H1 (cell line): ENCODE results near the gene COQ2. TPM values are rescaled to one million over a fixed set of nuclear protein-coding genes. Genes with fewer than 3 reads are reported as not detected.

ENCODE experiments used
- CTCF ChIA-PET: fragments of 300-600 bp; sonication (Branson Sonifier 250); formaldehyde crosslinking; loops from one replicate; lab custom pipeline; 2021; ENCODE audit not compliant: partially characterized antibody; lab: Charles Lee
- POLR2A ChIA-PET: fragments of 300-600 bp; sonication (Branson Sonifier 250); formaldehyde crosslinking; loops from one replicate; lab custom pipeline; 2021; ENCODE audit warnings: inconsistent platforms; ENCODE audit not compliant: partially characterized antibody; lab: Charles Lee
- DNase-seq, 2 experiments: peaks; one replicate each; pipeline versions ENCODE4 v3.0.0 to v3.0.0-alpha.2; 2010 to 2022; ENCODE audit warnings: low spot score in 2 of 2, low read depth in 1 of 2, mixed read lengths in 1 of 2
- FAIRE-seq: peaks from 2 replicates; lab custom pipeline; 2011; peaks lifted over from hg19 to GRCh38; lab: Jason Lieb, UNC
- H2AFZ ChIP-seq: 2 replicates; pipeline ENCODE4 v1.8.1; 2012; ENCODE audit warnings: low read length, inconsistent platforms
- H2AK5ac ChIP-seq: 2 replicates; pipeline ENCODE4 v1.6.1; 2013; ENCODE audit warnings: low read depth, low read length
- H2BK120ac ChIP-seq: replicated peaks from 2 replicates; pipeline ENCODE3; 2013; ENCODE audit warnings: low read depth, low read length, inconsistent platforms
- H2BK12ac ChIP-seq: 2 replicates; pipeline ENCODE4 v1.6.1; 2013; ENCODE audit warnings: low read depth, low read length
- H2BK15ac ChIP-seq: 2 replicates; pipeline ENCODE4 v1.6.1; 2013; ENCODE audit warnings: low read length
- H2BK20ac ChIP-seq: 2 replicates; pipeline ENCODE4 v1.6.1; 2013; ENCODE audit warnings: low read length
- H2BK5ac ChIP-seq: 2 replicates; pipeline ENCODE4 v1.6.1; 2013; ENCODE audit warnings: low read depth, low read length
- H3K14ac ChIP-seq: 2 replicates; pipeline ENCODE4 v1.6.1; 2013; ENCODE audit warnings: inconsistent platforms; ENCODE audit not compliant: insufficient read length
- H3K18ac ChIP-seq: 2 replicates; pipeline ENCODE4 v1.6.1; 2013; ENCODE audit warnings: low read length; ENCODE audit errors: extremely low read depth
- H3K23ac ChIP-seq: 2 replicates; pipeline ENCODE4 v1.6.1; 2013; ENCODE audit warnings: inconsistent platforms; ENCODE audit not compliant: insufficient read length
- H3K23me2 ChIP-seq: 2 replicates; pipeline ENCODE4 v1.6.1; 2013; ENCODE audit warnings: low read depth, low read length
- H3K27ac ChIP-seq: 2 replicates; pipeline ENCODE4 v1.6.1; 2011; ENCODE audit warnings: low read depth, low read length, inconsistent platforms
- H3K27me3 ChIP-seq, 4 experiments: replicated peaks in 1 of 4; 1 replicate in 1 of 4; 2 replicates in 3 of 4; pipeline versions ENCODE4 v1.6.1 to v1.8.1; 2011 to 2013; ENCODE audit warnings: low read length in 3 of 4, mild to moderate bottlenecking in 3 of 4, inconsistent platforms in 2 of 4, mixed read lengths in 2 of 4, moderate library complexity in 1 of 4; ENCODE audit not compliant: control insufficient read depth in 3 of 4, insufficient read depth in 3 of 4; ENCODE audit errors: extremely low read depth in 1 of 4
- H3K36me3 ChIP-seq, 4 experiments: 2 replicates each; pipeline versions ENCODE4 v1.6.1 to v1.8.1; 2011 to 2013; ENCODE audit warnings: mild to moderate bottlenecking in 4 of 4, low read length in 3 of 4, moderate library complexity in 2 of 4, control low read depth in 1 of 4, inconsistent platforms in 1 of 4; ENCODE audit not compliant: insufficient read depth in 4 of 4, control insufficient read depth in 2 of 4
- H3K4ac ChIP-seq: replicated peaks from 2 replicates; pipeline ENCODE3; 2013; ENCODE audit warnings: low read length, low read depth, mixed read lengths, inconsistent platforms; ENCODE audit not compliant: insufficient read length
- H3K4me1 ChIP-seq, 4 experiments: replicated peaks in 1 of 4; 1 replicate in 1 of 4; 2 replicates in 3 of 4; pipeline versions ENCODE4 v1.6.1 to v1.8.1; 2011 to 2013; ENCODE audit warnings: low read length in 3 of 4, inconsistent platforms in 2 of 4, mixed read lengths in 1 of 4; ENCODE audit not compliant: insufficient read depth in 4 of 4, control insufficient read depth in 3 of 4
- H3K4me2 ChIP-seq, 2 experiments: 2 replicates each; pipeline versions ENCODE4 v1.6.1 to v1.8.1; 2011 to 2013; ENCODE audit warnings: low read depth in 2 of 2, low read length in 2 of 2, control low read depth in 1 of 2, inconsistent platforms in 1 of 2, mild to moderate bottlenecking in 1 of 2; ENCODE audit not compliant: insufficient read depth in 1 of 2
- H3K4me3 ChIP-seq, 4 experiments: fragments of 200-600, 300-600 bp in 1 of 4; sonication (generic), shearing (Covaris generic), sonication (Bioruptor Twin) in 1 of 4; 2 replicates each; pipeline versions ENCODE4 v1.5.1 to v1.8.1; 2011 to 2016; ENCODE audit warnings: low read length in 4 of 4, low read depth in 3 of 4, control low read depth in 2 of 4, inconsistent platforms in 2 of 4, mild to moderate bottlenecking in 2 of 4, mixed read lengths in 1 of 4, moderate library complexity in 1 of 4; ENCODE audit not compliant: insufficient read depth in 2 of 4; ENCODE audit errors: extremely low read depth in 1 of 4
- H3K56ac ChIP-seq: replicated peaks from 2 replicates; pipeline ENCODE3; 2013; ENCODE audit warnings: low read depth, mild to moderate bottlenecking, mixed read lengths, low read length, inconsistent platforms; ENCODE audit not compliant: insufficient read length
- H3K79me1 ChIP-seq: 2 replicates; pipeline ENCODE4 v1.6.1; 2013; ENCODE audit warnings: low read depth, low read length, control low read depth
- H3K79me2 ChIP-seq, 2 experiments: 2 replicates each; pipeline versions ENCODE4 v1.6.1 to v1.8.1; 2012 to 2013; ENCODE audit warnings: low read length in 2 of 2, mild to moderate bottlenecking in 2 of 2, inconsistent platforms in 1 of 2; ENCODE audit not compliant: insufficient read depth in 2 of 2, control insufficient read depth in 1 of 2
- H3K9ac ChIP-seq, 4 experiments: replicated peaks in 1 of 4; 1 replicate in 1 of 4; 2 replicates in 3 of 4; pipeline versions ENCODE4 v1.6.1 to v1.8.1; 2011 to 2013; ENCODE audit warnings: low read depth in 3 of 4, low read length in 3 of 4, control low read depth in 2 of 4, mild to moderate bottlenecking in 2 of 4, moderate library complexity in 2 of 4, inconsistent platforms in 1 of 4; ENCODE audit errors: extremely low read depth in 1 of 4
- H3K9me3 ChIP-seq, 2 experiments: 2 replicates each; pipeline versions ENCODE4 v1.6.1 to v1.8.1; 2012 to 2013; ENCODE audit warnings: mild to moderate bottlenecking in 2 of 2, moderate library complexity in 2 of 2, control low read depth in 1 of 2, inconsistent platforms in 1 of 2, low read depth in 1 of 2, low read length in 1 of 2, mixed read lengths in 1 of 2; ENCODE audit not compliant: insufficient read depth in 2 of 2
- H4K20me1 ChIP-seq, 2 experiments: replicated peaks in 1 of 2; 2 replicates each; pipeline versions ENCODE3 to v1.8.1; 2011 to 2013; ENCODE audit warnings: inconsistent platforms in 2 of 2, low read length in 2 of 2, mild to moderate bottlenecking in 1 of 2; ENCODE audit not compliant: insufficient read depth in 2 of 2, control insufficient read depth in 1 of 2
- H4K5ac ChIP-seq: 2 replicates; pipeline ENCODE4 v1.6.1; 2013; ENCODE audit warnings: low read length, low read depth, mixed read lengths, inconsistent platforms; ENCODE audit not compliant: insufficient read length
- H4K8ac ChIP-seq: 2 replicates; pipeline ENCODE4 v1.8.0; 2013; ENCODE audit warnings: mild to moderate bottlenecking, moderate library complexity, low read length, inconsistent platforms; ENCODE audit not compliant: insufficient read depth; ENCODE audit errors: extremely low read depth
- H4K91ac ChIP-seq: replicated peaks from 2 replicates; pipeline ENCODE3; 2013; ENCODE audit warnings: low read length, mixed read lengths, inconsistent platforms; ENCODE audit not compliant: insufficient read length
- WGBS, 2 experiments: shearing (Covaris generic) in 1 of 2; methylation state at CpG; one replicate each; pipeline versions ENCODE4 v1.1.6 to v1.1.7; 2013 to 2015; ENCODE audit warnings: low lambda C conversion rate in 2 of 2, mixed read lengths in 2 of 2, inconsistent platforms in 1 of 2, low coverage in 1 of 2, missing lambda C conversion rate in 1 of 2; ENCODE audit not compliant: insufficient replicate concordance in 2 of 2, insufficient coverage in 1 of 2, insufficient read length in 1 of 2; ENCODE audit errors: extremely low coverage in 1 of 2, missing lambda C conversion rate in 1 of 2; 5-methylcytosine and 5-hydroxymethylcytosine counted together
- polyA plus RNA-seq, 7 experiments: library from polyadenylated mRNA; depleted of rRNA in 3 of 7; stranded (reverse) in 5 of 7; unstranded in 2 of 7; fragments of >200 nt in 5 of 7; fragments of 200-250 nt in 2 of 7; gene quantifications; 1 replicate in 5 of 7; 2 replicates in 1 of 7; 4 replicates in 1 of 7; pipeline versions ENCODE4 v1.2.1 to v1.2.3, GENCODE V29; 2011 to 2013; ENCODE audit warnings: missing spikeins in 2 of 7, mixed read lengths in 2 of 7
- total RNA-seq: library from RNA; stranded (reverse); fragmentation: NEBNext Ultra II Directional; extraction: Animal tissue kit (Norgen Biotek cat#: 25700); gene quantifications from 2 replicates; pipeline ENCODE4 v1.2.1, GENCODE V29; 2021
- TF ChIP-seq, protein P1 (sequence below): IDR thresholded peaks from 2 replicates; pipeline ENCODE4 v1.6.1; 2012; ENCODE audit warnings: low read length, inconsistent platforms

COQ2 gene
- total and polyA plus RNA-seq, 2 of the 8 experiments (the other 6 are each of a cell fraction or from before 2014, with no cell fraction given), result 21.5 to 22.9 TPM

GRCh38 chr4:83329521-83330110 lies 45.0 kb upstream of the COQ2 start:
- Histone ChIP-seq H3K4me3 (no peak overlapping the region), H3K36me3 (no peaks in the 10 kb centered on the region), H3K4ac (no peak overlapping the region), H3K79me1 (no peaks in the 10 kb centered on the region), H3K56ac (no peak overlapping the region), H3K79me2 (no peaks in the 10 kb centered on the region), H4K91ac (no peak overlapping the region), H3K27me3 (peaks cover 6 to 17% (median 15%) of the 10 kb centered on the region in 4 experiments), H3K23me2 (peaks cover 11% of the 10 kb centered on the region), H3K4me2 (no peak overlapping the region), H2BK5ac (no peak overlapping the region), H3K9ac (no peak overlapping the region), H4K8ac (no peak overlapping the region), H2AK5ac (no peak overlapping the region), H2AFZ (no peak overlapping the region), H4K5ac (no peak overlapping the region), H3K23ac (no peak overlapping the region), H4K20me1 (no peaks in the 10 kb centered on the region), H3K18ac (no peak overlapping the region), H3K9me3 (no peaks in the 10 kb centered on the region), H3K14ac (no peak overlapping the region), H2BK20ac (no peak overlapping the region), H3K27ac (no peak overlapping the region), H2BK120ac (no peak overlapping the region), H2BK12ac (no peak overlapping the region), H3K4me1 (no peaks in the 10 kb centered on the region), H2BK15ac (0 out of 2 replicates have a peak overlapping the region, but pooled peaks have one; percentile 8)
- DNase-seq (no peak), FAIRE-seq (no peak)
- TF ChIP-seq, protein P1, sequence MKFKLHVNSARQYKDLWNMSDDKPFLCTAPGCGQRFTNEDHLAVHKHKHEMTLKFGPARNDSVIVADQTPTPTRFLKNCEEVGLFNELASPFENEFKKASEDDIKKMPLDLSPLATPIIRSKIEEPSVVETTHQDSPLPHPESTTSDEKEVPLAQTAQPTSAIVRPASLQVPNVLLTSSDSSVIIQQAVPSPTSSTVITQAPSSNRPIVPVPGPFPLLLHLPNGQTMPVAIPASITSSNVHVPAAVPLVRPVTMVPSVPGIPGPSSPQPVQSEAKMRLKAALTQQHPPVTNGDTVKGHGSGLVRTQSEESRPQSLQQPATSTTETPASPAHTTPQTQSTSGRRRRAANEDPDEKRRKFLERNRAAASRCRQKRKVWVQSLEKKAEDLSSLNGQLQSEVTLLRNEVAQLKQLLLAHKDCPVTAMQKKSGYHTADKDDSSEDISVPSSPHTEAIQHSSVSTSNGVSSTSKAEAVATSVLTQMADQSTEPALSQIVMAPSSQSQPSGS, result no peak
- ChIA-PET POLR2A (no interaction called here), CTCF (interaction anchor here (1.3 to 2.0 kb wide), 4 partner anchors 22 to 48 kb away, joined by 3 to 5 read pairs (median 4); partner anchors contain the start of gene COQ2)
- 86% methylated on average over 5 of the region's 5 CpGs; no CpG with 5 or more reads in 1 of the 2 experiments for WGBS, 2 experiments
